Nephron (organoid): Measurements from ENCODE around the gene MAP2K1.
"Not testable (repeated sequence)": the region's sequence is repeated elsewhere in the genome, so short reads cannot be mapped to it uniquely, and the experiment has no call there.

Experiments used
- H3K27ac Mint-ChIP-seq, 3 experiments: 2 replicates each; pipeline ENCODE4 v1.8.0; 2020; ENCODE audit warnings: mixed read lengths in 3 of 3, mild to moderate bottlenecking in 2 of 3, moderate library complexity in 1 of 3
- H3K27me3 Mint-ChIP-seq: 2 replicates; pipeline ENCODE4 v1.8.0; 2021; ENCODE audit warnings: low read depth, mild to moderate bottlenecking, moderate library complexity, mixed read lengths
- H3K36me3 Mint-ChIP-seq: 2 replicates; pipeline ENCODE4 v1.8.0; 2020; ENCODE audit warnings: low read depth, mixed read lengths
- H3K4me1 Mint-ChIP-seq: 2 replicates; pipeline ENCODE4 v1.8.0; 2020; ENCODE audit warnings: mixed read lengths
- H3K4me3 Mint-ChIP-seq, 3 experiments: 2 replicates each; pipeline ENCODE4 v1.8.0; 2020; ENCODE audit warnings: mild to moderate bottlenecking in 3 of 3, mixed read lengths in 3 of 3, moderate library complexity in 2 of 3
- H3K9me3 Mint-ChIP-seq: 2 replicates; pipeline ENCODE4 v1.8.0; 2020; ENCODE audit warnings: mixed read lengths
- TF ChIP-seq, protein P1 (sequence below), 3 experiments: fragments of 200-600 bp; sonication (generic); IDR thresholded peaks; one replicate each; pipeline ENCODE4 v1.5.0; 2021; ENCODE audit warnings: antibody characterized with exemption in 3 of 3; ENCODE audit not compliant: unreplicated experiment in 3 of 3

Gene MAP2K1

GRCh38 chr15:66386204-66387123 lies at the start of gene MAP2K1:
TSS of gene MAP2K1 (plus strand) at chr15:66386912. CDS start at chr15:66387348, 436 bp downstream.
- H3K9me3 Mint-ChIP-seq, result no peaks in the 10 kb centered on the region

DNA sequence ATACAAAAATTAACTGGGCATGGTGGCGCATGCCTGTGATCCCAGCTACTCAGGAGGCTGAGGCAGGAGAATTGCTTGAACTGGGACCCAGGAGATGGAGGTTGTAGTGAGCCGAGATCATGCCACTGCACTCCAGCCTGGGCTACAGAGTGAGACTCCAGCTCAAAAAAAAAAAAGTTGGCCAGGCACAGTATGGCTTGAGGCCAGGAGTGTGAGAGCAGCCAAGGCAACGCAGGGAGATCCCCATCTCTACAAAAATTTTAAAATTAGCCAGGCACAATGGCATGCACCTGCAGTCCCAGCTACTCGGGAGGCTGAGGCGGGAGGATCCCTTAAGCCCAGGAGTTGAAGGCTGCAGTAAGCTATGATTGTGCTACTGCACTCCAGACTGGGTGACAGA lies 38.2 kb upstream of the MAP2K1 start:
- not testable (repeated sequence) for H3K27me3 Mint-ChIP-seq, H3K9me3 Mint-ChIP-seq, H3K4me1 Mint-ChIP-seq, H3K4me3 Mint-ChIP-seq, H3K27ac Mint-ChIP-seq
- peaks cover 37% of the 10 kb centered on the region for H3K36me3 Mint-ChIP-seq

More at GRCh38 chr15:66386204-66387123, at the start of gene MAP2K1:
- TF ChIP-seq, protein P1, sequence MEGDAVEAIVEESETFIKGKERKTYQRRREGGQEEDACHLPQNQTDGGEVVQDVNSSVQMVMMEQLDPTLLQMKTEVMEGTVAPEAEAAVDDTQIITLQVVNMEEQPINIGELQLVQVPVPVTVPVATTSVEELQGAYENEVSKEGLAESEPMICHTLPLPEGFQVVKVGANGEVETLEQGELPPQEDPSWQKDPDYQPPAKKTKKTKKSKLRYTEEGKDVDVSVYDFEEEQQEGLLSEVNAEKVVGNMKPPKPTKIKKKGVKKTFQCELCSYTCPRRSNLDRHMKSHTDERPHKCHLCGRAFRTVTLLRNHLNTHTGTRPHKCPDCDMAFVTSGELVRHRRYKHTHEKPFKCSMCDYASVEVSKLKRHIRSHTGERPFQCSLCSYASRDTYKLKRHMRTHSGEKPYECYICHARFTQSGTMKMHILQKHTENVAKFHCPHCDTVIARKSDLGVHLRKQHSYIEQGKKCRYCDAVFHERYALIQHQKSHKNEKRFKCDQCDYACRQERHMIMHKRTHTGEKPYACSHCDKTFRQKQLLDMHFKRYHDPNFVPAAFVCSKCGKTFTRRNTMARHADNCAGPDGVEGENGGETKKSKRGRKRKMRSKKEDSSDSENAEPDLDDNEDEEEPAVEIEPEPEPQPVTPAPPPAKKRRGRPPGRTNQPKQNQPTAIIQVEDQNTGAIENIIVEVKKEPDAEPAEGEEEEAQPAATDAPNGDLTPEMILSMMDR (IDR thresholded peaks at IDR 0.05; ENCODE audit: unreplicated experiment in 3 of 3), result peak; percentile 53 to 73 (median 61)
- Mint-ChIP-seq H3K4me3 (peak within 1 kb of the TSS; percentile 95 to 99 (median 99)), H3K36me3 (peaks cover 8% of the 10 kb centered on the region), H3K27ac (peak within 1 kb of the TSS; percentile 90 to 97 (median 95)), H3K27me3 (no peaks in the 10 kb centered on the region), H3K4me1 (peaks cover 36% of the 10 kb centered on the region)

GRCh38 chr15:66356077-66356358 lies 30.7 kb upstream of the MAP2K1 start:
- no peaks in the 10 kb centered on the region for H3K27me3 Mint-ChIP-seq
- peaks cover 13% of the 10 kb centered on the region for H3K36me3 Mint-ChIP-seq
- H3K9me3 Mint-ChIP-seq, result no peaks in the 10 kb centered on the region
- peak overlapping the region; percentile 85 to 90 (median 86) for H3K27ac Mint-ChIP-seq
- H3K4me1 Mint-ChIP-seq, result peaks cover 9% of the 10 kb centered on the region
- TF ChIP-seq, protein P1 (IDR thresholded peaks at IDR 0.05; ENCODE audit: unreplicated experiment in 3 of 3), result no peak
- H3K4me3 Mint-ChIP-seq, result peak overlapping the region; percentile 92 to 93 (median 93)

GRCh38 chr15:66356359-66357236 lies 30.1 kb upstream of the MAP2K1 start, which contains the start of gene TIPIN:
TSS of gene TIPIN (minus strand) at chr15:66356685. CDS start at chr15:66352947, 3,738 bp downstream.
- H3K36me3 Mint-ChIP-seq, result peaks cover 12% of the 10 kb centered on the region
- peak within 1 kb of the TSS; percentile 92 to 93 (median 93) for H3K4me3 Mint-ChIP-seq
- H3K27ac Mint-ChIP-seq, result peak within 1 kb of the TSS; percentile 85 to 90 (median 86)
- no peaks in the 10 kb centered on the region for H3K9me3 Mint-ChIP-seq
- H3K4me1 Mint-ChIP-seq, result peaks cover 9% of the 10 kb centered on the region
- H3K27me3 Mint-ChIP-seq, result no peaks in the 10 kb centered on the region
- TF ChIP-seq, protein P1 (IDR thresholded peaks at IDR 0.05; ENCODE audit: unreplicated experiment in 3 of 3), result no peak

- Mint-ChIP-seq H3K4me3 (peak overlapping the region in 1 of 3 experiments; percentile 47), H3K36me3 (no peaks in the 10 kb centered on the region), H3K27ac (no peak overlapping the region), H3K9me3 (no peaks in the 10 kb centered on the region), H3K4me1 (peaks cover 9% of the 10 kb centered on the region), H3K27me3 (no peaks in the 10 kb centered on the region)
- TF ChIP-seq, protein P1 (IDR thresholded peaks at IDR 0.05; ENCODE audit: unreplicated experiment in 3 of 3), result no peak
Measured at GRCh38 chr15:66359740-66360139, 27.0 kb upstream of the MAP2K1 start.

DNA sequence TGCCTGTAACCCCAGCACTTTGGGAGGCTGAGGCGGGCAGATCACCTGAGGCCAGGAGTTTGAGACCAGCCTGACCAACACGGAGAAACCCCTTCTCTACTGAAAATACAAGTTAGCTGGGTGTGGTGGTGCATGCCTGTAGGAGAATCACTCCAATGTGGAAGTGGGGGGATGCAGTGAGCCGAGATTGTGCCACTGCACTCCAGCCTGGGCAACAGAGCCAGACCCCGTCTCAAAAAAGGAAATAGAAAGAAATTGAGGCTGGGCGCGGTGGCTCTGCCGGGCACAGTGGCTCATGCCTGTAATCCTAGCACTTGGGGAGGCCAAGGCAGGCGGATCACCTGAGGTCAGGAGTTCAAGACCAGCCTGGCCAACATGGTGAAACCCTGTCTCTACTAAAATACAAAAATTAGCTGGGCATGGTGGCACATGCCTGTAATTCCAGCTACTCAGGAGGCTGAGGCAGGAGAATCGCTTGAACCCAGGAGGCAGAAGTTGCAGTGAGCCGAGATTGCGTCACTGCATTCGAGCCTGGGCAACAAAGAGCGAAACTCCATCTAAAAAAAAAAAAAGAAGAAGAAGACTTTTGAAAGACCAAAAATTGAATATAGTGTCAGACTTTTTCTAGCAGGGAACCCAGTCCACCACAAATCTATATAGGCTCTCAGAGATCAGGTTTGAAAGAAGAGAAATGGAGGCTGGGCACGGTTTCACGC lies 24.8 kb upstream of the MAP2K1 start:
- H3K27ac Mint-ChIP-seq, H3K9me3 Mint-ChIP-seq, H3K4me3 Mint-ChIP-seq, H3K27me3 Mint-ChIP-seq, H3K4me1 Mint-ChIP-seq, H3K36me3 Mint-ChIP-seq: not testable (repeated sequence)
